Measurements from ENCODE around the gene MELTF. TPM values are rescaled to one million over a fixed set of nuclear protein-coding genes. Genes with fewer than 3 reads are reported as not detected.

Gene MELTF
- total and polyA plus RNA-seq, 2 of the 13 experiments (the other 11 are each of a cell fraction or from before 2014, with no cell fraction given) = 3.2 to 7.5 TPM

GRCh38 chr3:196965804-196966173 is 63.8 kb downstream of the MELTF start (continued):
- TF ChIP-seq, protein P1, sequence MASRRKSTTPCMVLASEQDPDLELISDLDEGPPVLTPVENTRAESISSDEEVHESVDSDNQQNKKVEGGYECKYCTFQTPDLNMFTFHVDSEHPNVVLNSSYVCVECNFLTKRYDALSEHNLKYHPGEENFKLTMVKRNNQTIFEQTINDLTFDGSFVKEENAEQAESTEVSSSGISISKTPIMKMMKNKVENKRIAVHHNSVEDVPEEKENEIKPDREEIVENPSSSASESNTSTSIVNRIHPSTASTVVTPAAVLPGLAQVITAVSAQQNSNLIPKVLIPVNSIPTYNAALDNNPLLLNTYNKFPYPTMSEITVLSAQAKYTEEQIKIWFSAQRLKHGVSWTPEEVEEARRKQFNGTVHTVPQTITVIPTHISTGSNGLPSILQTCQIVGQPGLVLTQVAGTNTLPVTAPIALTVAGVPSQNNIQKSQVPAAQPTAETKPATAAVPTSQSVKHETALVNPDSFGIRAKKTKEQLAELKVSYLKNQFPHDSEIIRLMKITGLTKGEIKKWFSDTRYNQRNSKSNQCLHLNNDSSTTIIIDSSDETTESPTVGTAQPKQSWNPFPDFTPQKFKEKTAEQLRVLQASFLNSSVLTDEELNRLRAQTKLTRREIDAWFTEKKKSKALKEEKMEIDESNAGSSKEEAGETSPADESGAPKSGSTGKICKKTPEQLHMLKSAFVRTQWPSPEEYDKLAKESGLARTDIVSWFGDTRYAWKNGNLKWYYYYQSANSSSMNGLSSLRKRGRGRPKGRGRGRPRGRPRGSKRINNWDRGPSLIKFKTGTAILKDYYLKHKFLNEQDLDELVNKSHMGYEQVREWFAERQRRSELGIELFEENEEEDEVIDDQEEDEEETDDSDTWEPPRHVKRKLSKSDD (CRISPR knock-in tag; IDR thresholded peaks at IDR 0.05; ENCODE audit: low read depth) = no peak
- TF ChIP-seq ZFP37 (CRISPR knock-in tag; IDR thresholded peaks at IDR 0.05; ENCODE audit: borderline replicate concordance) (no peak), ZNF839 (CRISPR knock-in tag; IDR thresholded peaks at IDR 0.05; ENCODE audit: borderline replicate concordance) (no peak), RCOR2 (CRISPR knock-in tag; IDR thresholded peaks at IDR 0.05) (no peak)

- DNase-seq (ENCODE audit: low spot score) (no peak), FAIRE-seq (no peak), ATAC-seq (no peak)
- intact Hi-C loops (cut with micrococcal nuclease; ENCODE audit: unreplicated experiment) = no loop called here
- BruUV-seq (replicated peaks) = no TSS peak
- peaks cover 86% of the 10 kb centered on the region for H3K4me1 ChIP-seq (ENCODE audit: insufficient read depth, low read length)
- H3K4me2 ChIP-seq (ENCODE audit: low read depth, low read length) = peak overlapping the region; percentile 85
- H3K27me3 ChIP-seq (ENCODE audit: control insufficient read depth in 1 of 2, insufficient read depth in 2 of 2, low read length in 2 of 2) = no peaks in the 10 kb centered on the region
- H3K36me3 ChIP-seq (replicated peaks in 1 of 2; ENCODE audit: control insufficient read depth in 1 of 2, insufficient read depth in 2 of 2, low read length in 2 of 2) = peaks cover 6 to 25% of the 10 kb centered on the region in 2 experiments
- H3K9ac ChIP-seq (ENCODE audit: insufficient read depth, low read depth, low read length) = 0 out of 2 replicates have a peak overlapping the region, but pooled peaks have one; percentile 32
- CTCF ChIA-PET (ENCODE audit: low intra/inter-chr PET ratio, low total read pairs) = no interaction called here
- H3K9me3 ChIP-seq (ENCODE audit: low read length) = no peaks in the 10 kb centered on the region
- H3K79me2 ChIP-seq (ENCODE audit: insufficient read depth, low read length) = peaks cover 47% of the 10 kb centered on the region
- in situ Hi-C loops (cut with HindIII; ENCODE audit: extremely low pct_ligation_motif_present, low pct_unique_long_range_greater_than_20kb) = no loop called here
- H3K27ac ChIP-seq (ENCODE audit: extremely low read length, insufficient read depth, low read length) = peak overlapping the region; percentile 19
- no peak overlapping the region for H2AFZ ChIP-seq (ENCODE audit: low read length)
- WGBS (ENCODE audit: low lambda C conversion rate) = 93% methylated on average over 11 of the region's 11 CpGs
- H4K20me1 ChIP-seq (ENCODE audit: insufficient read depth, low read length) = no peaks in the 10 kb centered on the region
- no peak overlapping the region for H3K4me3 ChIP-seq (replicated peaks in 1 of 3; ENCODE audit: insufficient read depth in 1 of 3, low read depth in 2 of 3, low read length in 3 of 3)
- POLR2A ChIA-PET = no interaction called here
- peak; percentile 71; the same call in 1 of the 2 replicates for TF ChIP-seq AKAP8 (CRISPR knock-in tag; IDR thresholded peaks at IDR 0.05)
- no peak for TF ChIP-seq ZNF75D (CRISPR knock-in tag; IDR thresholded peaks at IDR 0.05; ENCODE audit: borderline replicate concordance)
- no peak for TF ChIP-seq BRD4 (CRISPR knock-in tag; IDR thresholded peaks at IDR 0.05)
- no peak for TF ChIP-seq MZF1 (CRISPR knock-in tag; IDR thresholded peaks at IDR 0.05; ENCODE audit: borderline replicate concordance)
- no peak for TF ChIP-seq PRPF4 (IDR thresholded peaks at IDR 0.05; ENCODE audit: low read depth, low read length, poor library complexity, severe bottlenecking)
- TF ChIP-seq, protein P2, sequence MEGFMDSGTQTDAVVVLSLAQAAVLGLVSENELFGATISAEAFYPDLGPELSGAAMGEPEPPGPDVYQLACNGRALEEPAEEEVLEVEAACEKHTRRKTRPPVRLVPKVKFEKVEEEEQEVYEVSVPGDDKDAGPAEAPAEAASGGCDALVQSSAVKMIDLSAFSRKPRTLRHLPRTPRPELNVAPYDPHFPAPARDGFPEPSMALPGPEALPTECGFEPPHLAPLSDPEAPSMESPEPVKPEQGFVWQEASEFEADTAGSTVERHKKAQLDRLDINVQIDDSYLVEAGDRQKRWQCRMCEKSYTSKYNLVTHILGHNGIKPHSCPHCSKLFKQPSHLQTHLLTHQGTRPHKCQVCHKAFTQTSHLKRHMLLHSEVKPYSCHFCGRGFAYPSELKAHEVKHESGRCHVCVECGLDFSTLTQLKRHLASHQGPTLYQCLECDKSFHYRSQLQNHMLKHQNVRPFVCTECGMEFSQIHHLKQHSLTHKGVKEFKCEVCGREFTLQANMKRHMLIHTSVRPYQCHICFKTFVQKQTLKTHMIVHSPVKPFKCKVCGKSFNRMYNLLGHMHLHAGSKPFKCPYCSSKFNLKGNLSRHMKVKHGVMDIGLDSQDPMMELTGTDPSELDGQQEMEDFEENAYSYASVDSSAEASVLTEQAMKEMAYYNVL (CRISPR knock-in tag; IDR thresholded peaks at IDR 0.05; ENCODE audit: borderline replicate concordance) = no peak
- no peak for TF ChIP-seq PBX2 (CRISPR knock-in tag; IDR thresholded peaks at IDR 0.05)
- TF ChIP-seq, protein P3, sequence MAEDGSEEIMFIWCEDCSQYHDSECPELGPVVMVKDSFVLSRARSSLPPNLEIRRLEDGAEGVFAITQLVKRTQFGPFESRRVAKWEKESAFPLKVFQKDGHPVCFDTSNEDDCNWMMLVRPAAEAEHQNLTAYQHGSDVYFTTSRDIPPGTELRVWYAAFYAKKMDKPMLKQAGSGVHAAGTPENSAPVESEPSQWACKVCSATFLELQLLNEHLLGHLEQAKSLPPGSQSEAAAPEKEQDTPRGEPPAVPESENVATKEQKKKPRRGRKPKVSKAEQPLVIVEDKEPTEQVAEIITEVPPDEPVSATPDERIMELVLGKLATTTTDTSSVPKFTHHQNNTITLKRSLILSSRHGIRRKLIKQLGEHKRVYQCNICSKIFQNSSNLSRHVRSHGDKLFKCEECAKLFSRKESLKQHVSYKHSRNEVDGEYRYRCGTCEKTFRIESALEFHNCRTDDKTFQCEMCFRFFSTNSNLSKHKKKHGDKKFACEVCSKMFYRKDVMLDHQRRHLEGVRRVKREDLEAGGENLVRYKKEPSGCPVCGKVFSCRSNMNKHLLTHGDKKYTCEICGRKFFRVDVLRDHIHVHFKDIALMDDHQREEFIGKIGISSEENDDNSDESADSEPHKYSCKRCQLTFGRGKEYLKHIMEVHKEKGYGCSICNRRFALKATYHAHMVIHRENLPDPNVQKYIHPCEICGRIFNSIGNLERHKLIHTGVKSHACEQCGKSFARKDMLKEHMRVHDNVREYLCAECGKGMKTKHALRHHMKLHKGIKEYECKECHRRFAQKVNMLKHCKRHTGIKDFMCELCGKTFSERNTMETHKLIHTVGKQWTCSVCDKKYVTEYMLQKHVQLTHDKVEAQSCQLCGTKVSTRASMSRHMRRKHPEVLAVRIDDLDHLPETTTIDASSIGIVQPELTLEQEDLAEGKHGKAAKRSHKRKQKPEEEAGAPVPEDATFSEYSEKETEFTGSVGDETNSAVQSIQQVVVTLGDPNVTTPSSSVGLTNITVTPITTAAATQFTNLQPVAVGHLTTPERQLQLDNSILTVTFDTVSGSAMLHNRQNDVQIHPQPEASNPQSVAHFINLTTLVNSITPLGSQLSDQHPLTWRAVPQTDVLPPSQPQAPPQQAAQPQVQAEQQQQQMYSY (CRISPR knock-in tag; IDR thresholded peaks at IDR 0.05) = 0 out of 2 replicates have a peak, but pooled peaks have one; percentile 55
- TF ChIP-seq RNF2 (conservative IDR thresholded peaks at IDR 0.05; ENCODE audit: low read depth) = no peak
These were observed 64.4 kb downstream of the MELTF start for GRCh38 chr3:196965112-196965803.

Measured in HepG2 (cell line).